Stimulated activated effector memory CD8-positive, alpha-beta T cell treated with anti-CD3 and anti-CD28 coated beads, Interleukin-12 subunit alpha, Interleukin-12 subunit beta, amount 100 ng/mL, for 72 hours (primary cell): ENCODE data around the gene NFKB1.
A peak's percentile ranks its signal among the peaks of the same experiment; 100 is the strongest.
"Not testable (repeated sequence)": the region's sequence is repeated elsewhere in the genome, so short reads cannot be mapped to it uniquely, and the experiment has no call there.

Source experiments
- ATAC-seq: fragments of 150-1000 bp; cut with Tn5 transposase; 2 replicates; pipeline ENCODE4 v1.10.0; 2021
- DNase-seq, 2 donors: peaks; one replicate each; pipeline ENCODE4 v3.0.0; 2021 to 2022; ENCODE audit warnings: low spot score in 2 of 2
- H3K27ac Mint-ChIP-seq: one replicate; pipeline ENCODE4 v1.8.0; 2022; ENCODE audit warnings: mild to moderate bottlenecking, mixed read lengths
- H3K36me3 Mint-ChIP-seq: one replicate; pipeline ENCODE4 v1.8.0; 2022; ENCODE audit warnings: mild to moderate bottlenecking, mixed read lengths
- H3K4me1 Mint-ChIP-seq: one replicate; pipeline ENCODE4 v1.8.0; 2022; ENCODE audit warnings: mixed read lengths
- H3K4me3 Mint-ChIP-seq: one replicate; pipeline ENCODE4 v1.8.0; 2022; ENCODE audit warnings: mild to moderate bottlenecking, mixed read lengths
- H3K9me3 Mint-ChIP-seq: one replicate; pipeline ENCODE4 v1.8.0; 2022; ENCODE audit warnings: mixed read lengths

The NFKB1 gene

GRCh38 chr4:102560571-102561341 is 59.6 kb downstream of the NFKB1 start:
- DNase-seq (no peak), ATAC-seq (peak; percentile 29)
- Mint-ChIP-seq H3K36me3 (peaks cover 56% of the 10 kb centered on the region), H3K4me3 (peak overlapping the region; percentile 49), H3K4me1 (peaks cover 69% of the 10 kb centered on the region), H3K9me3 (no peaks in the 10 kb centered on the region), H3K27ac (peak overlapping the region; percentile 65)

- peak overlapping the region; percentile 65 for H3K27ac Mint-ChIP-seq
- peaks cover 82% of the 10 kb centered on the region for H3K4me1 Mint-ChIP-seq
- H3K36me3 Mint-ChIP-seq: peaks cover 79% of the 10 kb centered on the region
- no peaks in the 10 kb centered on the region for H3K9me3 Mint-ChIP-seq
- peak overlapping the region; percentile 27 for H3K4me3 Mint-ChIP-seq
- ATAC-seq: peak; percentile 72
- DNase-seq: no peak
These were observed 61.8 kb downstream of the NFKB1 start for GRCh38 chr4:102563000-102563399.

- H3K4me3 Mint-ChIP-seq: peak overlapping the region; percentile 30
- peak; percentile 75 for ATAC-seq
- peaks cover 67% of the 10 kb centered on the region for H3K4me1 Mint-ChIP-seq
- H3K36me3 Mint-ChIP-seq: peaks cover 85% of the 10 kb centered on the region
- no peaks in the 10 kb centered on the region for H3K9me3 Mint-ChIP-seq
- DNase-seq: no peak
- peak overlapping the region; percentile 56 for H3K27ac Mint-ChIP-seq
These were observed 63.4 kb downstream of the NFKB1 start for GRCh38 chr4:102564399-102565059.

GRCh38 chr4:102565696-102566095 is 64.5 kb downstream of the NFKB1 start:
- no peak for DNase-seq
- Mint-ChIP-seq H3K4me1 (peaks cover 55% of the 10 kb centered on the region), H3K9me3 (no peaks in the 10 kb centered on the region), H3K4me3 (no peak overlapping the region), H3K27ac (no peak overlapping the region), H3K36me3 (peaks cover 87% of the 10 kb centered on the region)
- no peak for ATAC-seq

- Mint-ChIP-seq H3K36me3 (peaks cover 87% of the 10 kb centered on the region), H3K4me3 (no peak overlapping the region), H3K4me1 (peaks cover 48% of the 10 kb centered on the region), H3K9me3 (no peaks in the 10 kb centered on the region), H3K27ac (no peak overlapping the region)
- DNase-seq (no peak), ATAC-seq (no peak)
These were observed 65.3 kb downstream of the NFKB1 start for GRCh38 chr4:102566426-102566825.

GRCh38 chr4:102567427-102567826 is 66.3 kb downstream of the NFKB1 start:
- Mint-ChIP-seq H3K4me3 (no peak overlapping the region), H3K27ac (no peak overlapping the region), H3K4me1 (peaks cover 38% of the 10 kb centered on the region), H3K9me3 (no peaks in the 10 kb centered on the region), H3K36me3 (peaks cover 85% of the 10 kb centered on the region)
- DNase-seq: no peak
- ATAC-seq: no peak

GRCh38 chr4:102569200-102569599 is 68.0 kb downstream of the NFKB1 start:
- Mint-ChIP-seq H3K36me3 (peaks cover 86% of the 10 kb centered on the region), H3K9me3 (no peaks in the 10 kb centered on the region), H3K4me3 (no peak overlapping the region), H3K4me1 (peaks cover 34% of the 10 kb centered on the region), H3K27ac (no peak overlapping the region)
- DNase-seq (no peak), ATAC-seq (no peak)

- H3K9me3 Mint-ChIP-seq, DNase-seq, H3K4me3 Mint-ChIP-seq, H3K27ac Mint-ChIP-seq, ATAC-seq: not testable (repeated sequence)
- H3K36me3 Mint-ChIP-seq: peaks cover 86% of the 10 kb centered on the region
- peaks cover 34% of the 10 kb centered on the region for H3K4me1 Mint-ChIP-seq
These were observed 69.1 kb downstream of the NFKB1 start for GRCh38 chr4:102570211-102570610.

- DNase-seq: no peak
- Mint-ChIP-seq H3K4me3 (no peak overlapping the region), H3K9me3 (no peaks in the 10 kb centered on the region), H3K4me1 (peaks cover 29% of the 10 kb centered on the region), H3K27ac (no peak overlapping the region), H3K36me3 (peaks cover 91% of the 10 kb centered on the region)
- no peak for ATAC-seq
These were observed 71.3 kb downstream of the NFKB1 start for GRCh38 chr4:102572452-102572851.

- Mint-ChIP-seq H3K4me1 (peaks cover 43% of the 10 kb centered on the region), H3K36me3 (peaks cover 93% of the 10 kb centered on the region), H3K9me3 (no peaks in the 10 kb centered on the region), H3K4me3 (no peak overlapping the region), H3K27ac (peak overlapping the region; percentile 14)
- no peak for DNase-seq
- peak; percentile 19 for ATAC-seq
These were observed 73.2 kb downstream of the NFKB1 start for GRCh38 chr4:102574317-102574716.

GRCh38 chr4:102575369-102576129 is 74.4 kb downstream of the NFKB1 start:
- H3K36me3 Mint-ChIP-seq: peaks cover 93% of the 10 kb centered on the region
- no peak for DNase-seq
- H3K4me3 Mint-ChIP-seq: peak overlapping the region; percentile 2
- ATAC-seq: peak; percentile 86
- H3K9me3 Mint-ChIP-seq: no peaks in the 10 kb centered on the region
- peak overlapping the region; percentile 10 for H3K27ac Mint-ChIP-seq
- H3K4me1 Mint-ChIP-seq: peaks cover 50% of the 10 kb centered on the region

- Mint-ChIP-seq H3K36me3 (peaks cover 98% of the 10 kb centered on the region), H3K4me3 (no peak overlapping the region), H3K4me1 (peaks cover 51% of the 10 kb centered on the region), H3K27ac (no peak overlapping the region), H3K9me3 (no peaks in the 10 kb centered on the region)
- ATAC-seq (no peak), DNase-seq (no peak)
These were observed 77.1 kb downstream of the NFKB1 start for GRCh38 chr4:102578270-102578669.

- H3K4me1 Mint-ChIP-seq: peaks cover 46% of the 10 kb centered on the region
- no peaks in the 10 kb centered on the region for H3K9me3 Mint-ChIP-seq
- peaks cover 98% of the 10 kb centered on the region for H3K36me3 Mint-ChIP-seq
These were observed 77.7 kb downstream of the NFKB1 start for GRCh38 chr4:102578819-102579218.

GRCh38 chr4:102579794-102580462 is 78.8 kb downstream of the NFKB1 start:
- peak overlapping the region; percentile 64 for H3K27ac Mint-ChIP-seq
- peak overlapping the region; percentile 24 for H3K4me3 Mint-ChIP-seq
- H3K9me3 Mint-ChIP-seq: no peaks in the 10 kb centered on the region

More at GRCh38 chr4:102578819-102579218, 77.7 kb downstream of the NFKB1 start:
- Mint-ChIP-seq H3K4me3 (no peak overlapping the region), H3K27ac (no peak overlapping the region)
- no peak for DNase-seq
- no peak for ATAC-seq

GRCh38 chr4:102580463-102580842 is 79.3 kb downstream of the NFKB1 start:
- ATAC-seq: peak; percentile 96
- Mint-ChIP-seq H3K4me1 (peaks cover 40% of the 10 kb centered on the region), H3K27ac (peak overlapping the region; percentile 64), H3K4me3 (peak overlapping the region; percentile 24), H3K36me3 (peaks cover 100% of the 10 kb centered on the region), H3K9me3 (no peaks in the 10 kb centered on the region)
- DNase-seq: no peak

More at GRCh38 chr4:102579794-102580462, 78.8 kb downstream of the NFKB1 start:
- no peak for ATAC-seq
- Mint-ChIP-seq H3K4me1 (peaks cover 40% of the 10 kb centered on the region), H3K36me3 (peaks cover 100% of the 10 kb centered on the region)
- DNase-seq: no peak
